ENCODE measurements around the gene ECI1.

DNA sequence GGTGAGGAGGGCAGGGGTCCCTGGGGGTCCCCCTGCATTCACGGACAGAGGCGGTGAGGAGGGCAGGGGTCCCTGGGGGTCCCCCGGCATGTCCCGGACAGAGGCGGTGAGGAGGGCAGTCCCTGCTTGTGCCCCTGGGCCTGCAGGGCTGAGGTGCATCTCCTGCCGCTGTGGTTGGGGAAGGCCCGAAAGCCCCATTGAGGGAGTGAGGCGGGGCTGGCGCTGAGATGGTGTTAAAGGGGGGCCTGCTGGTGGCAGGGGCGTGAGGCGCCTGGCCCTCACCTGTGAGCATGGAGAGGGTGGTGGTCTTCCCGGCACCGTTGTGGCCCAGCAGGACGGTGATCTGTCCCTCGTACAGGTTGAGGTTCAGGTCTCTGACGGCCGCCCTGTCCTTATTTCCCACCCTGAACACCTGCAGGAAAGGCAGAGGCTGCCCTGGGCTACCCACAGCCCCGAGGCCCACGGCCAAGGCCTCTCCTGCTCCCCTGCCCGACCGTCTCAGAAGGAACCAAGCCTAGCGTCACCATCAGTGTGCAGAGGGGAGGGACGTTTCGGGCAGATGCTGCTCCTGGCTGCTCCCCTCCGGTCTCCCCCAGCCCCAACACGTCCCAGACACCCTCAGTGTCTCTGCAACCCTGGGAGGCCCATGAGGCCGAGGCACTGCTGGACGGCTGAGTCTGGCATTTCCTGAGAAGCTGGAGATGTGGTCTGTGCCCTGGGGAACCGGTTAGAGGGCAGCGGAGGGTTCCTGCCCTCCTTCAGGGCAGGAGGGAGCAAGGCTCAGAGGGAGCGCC lies 47.9 kb upstream of the ECI1 start:
- TF ChIP-seq, protein P1, sequence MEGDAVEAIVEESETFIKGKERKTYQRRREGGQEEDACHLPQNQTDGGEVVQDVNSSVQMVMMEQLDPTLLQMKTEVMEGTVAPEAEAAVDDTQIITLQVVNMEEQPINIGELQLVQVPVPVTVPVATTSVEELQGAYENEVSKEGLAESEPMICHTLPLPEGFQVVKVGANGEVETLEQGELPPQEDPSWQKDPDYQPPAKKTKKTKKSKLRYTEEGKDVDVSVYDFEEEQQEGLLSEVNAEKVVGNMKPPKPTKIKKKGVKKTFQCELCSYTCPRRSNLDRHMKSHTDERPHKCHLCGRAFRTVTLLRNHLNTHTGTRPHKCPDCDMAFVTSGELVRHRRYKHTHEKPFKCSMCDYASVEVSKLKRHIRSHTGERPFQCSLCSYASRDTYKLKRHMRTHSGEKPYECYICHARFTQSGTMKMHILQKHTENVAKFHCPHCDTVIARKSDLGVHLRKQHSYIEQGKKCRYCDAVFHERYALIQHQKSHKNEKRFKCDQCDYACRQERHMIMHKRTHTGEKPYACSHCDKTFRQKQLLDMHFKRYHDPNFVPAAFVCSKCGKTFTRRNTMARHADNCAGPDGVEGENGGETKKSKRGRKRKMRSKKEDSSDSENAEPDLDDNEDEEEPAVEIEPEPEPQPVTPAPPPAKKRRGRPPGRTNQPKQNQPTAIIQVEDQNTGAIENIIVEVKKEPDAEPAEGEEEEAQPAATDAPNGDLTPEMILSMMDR (conservative IDR thresholded peaks at IDR 0.05 in 1 of 2, IDR thresholded peaks at IDR 0.05 in 1 of 2; ENCODE audit: extremely low read depth in 1 of 2, insufficient read depth in 1 of 2, low read depth in 1 of 2, low read length in 2 of 2), result no peak
- TF ChIP-seq EZH2 (IDR thresholded peaks at IDR 0.05; ENCODE audit: borderline replicate concordance, low read length), result no peak
